GM04504 (cell line): ENCODE measurements around the gene SERPINA3.

Experiments used
- DNase-seq: peaks from one replicate; pipeline ENCODE4 v3.0.0-alpha.2; 2012; ENCODE audit warnings: low read depth

SERPINA3 gene

DNA sequence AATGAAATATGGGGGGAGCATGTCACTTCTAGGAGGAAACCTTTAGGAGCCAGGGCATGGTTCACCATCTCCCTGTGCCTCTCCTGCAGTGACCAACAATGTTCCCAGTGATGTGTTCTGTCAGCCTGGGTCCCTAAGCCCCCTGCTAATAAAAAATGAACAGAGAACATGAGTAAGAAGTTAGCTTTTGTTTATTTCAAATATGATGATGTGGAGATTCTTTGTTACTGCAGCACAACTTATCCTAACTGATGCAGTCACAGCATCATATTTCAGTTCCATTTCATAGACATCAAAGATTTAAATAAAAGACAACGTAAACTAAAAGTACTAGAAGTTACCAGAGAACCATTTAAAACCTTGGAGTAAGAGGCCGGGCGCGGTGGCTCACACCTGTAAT lies 43.9 kb downstream of the SERPINA3 start:
- DNase-seq = no peak

DNA sequence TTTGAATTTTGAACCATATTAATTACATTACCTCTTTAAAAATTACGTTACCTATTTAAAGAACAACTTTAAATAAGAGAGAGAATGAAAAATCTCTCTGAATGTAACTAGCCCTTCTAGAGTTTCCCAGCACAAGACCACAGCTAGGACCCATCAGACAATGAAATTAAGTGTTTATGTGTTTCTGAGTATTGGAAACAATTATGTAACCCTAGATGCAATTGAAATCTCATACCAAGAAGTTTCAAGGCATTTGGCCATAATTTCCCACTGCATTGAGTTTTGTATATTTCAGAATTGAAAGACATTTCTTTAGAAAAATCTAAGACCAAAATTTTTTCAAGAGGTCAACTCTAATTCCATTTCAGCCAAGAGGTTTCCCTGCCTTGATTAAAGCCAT lies 47.1 kb downstream of the SERPINA3 start:
- no peak for DNase-seq

DNA sequence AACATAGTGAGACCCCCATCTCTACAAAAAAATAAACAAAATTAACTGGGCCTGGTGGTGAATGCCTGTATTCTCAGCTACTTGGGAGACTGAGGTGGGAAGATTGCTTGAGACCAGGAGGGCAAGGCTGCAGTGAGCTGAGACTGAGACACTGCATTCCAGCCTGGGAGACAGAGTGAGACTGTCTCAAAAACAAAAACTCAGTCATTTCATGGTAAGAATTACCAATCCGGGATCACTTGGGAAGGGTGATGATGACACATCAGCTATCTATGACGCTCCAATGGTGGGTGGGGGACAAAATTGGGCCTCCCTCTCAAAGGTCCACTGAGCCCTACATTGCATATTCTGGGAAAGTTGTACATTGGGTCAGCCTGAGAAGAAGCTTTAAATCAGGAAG lies 47.7 kb downstream of the SERPINA3 start:
- DNase-seq = no peak

DNA sequence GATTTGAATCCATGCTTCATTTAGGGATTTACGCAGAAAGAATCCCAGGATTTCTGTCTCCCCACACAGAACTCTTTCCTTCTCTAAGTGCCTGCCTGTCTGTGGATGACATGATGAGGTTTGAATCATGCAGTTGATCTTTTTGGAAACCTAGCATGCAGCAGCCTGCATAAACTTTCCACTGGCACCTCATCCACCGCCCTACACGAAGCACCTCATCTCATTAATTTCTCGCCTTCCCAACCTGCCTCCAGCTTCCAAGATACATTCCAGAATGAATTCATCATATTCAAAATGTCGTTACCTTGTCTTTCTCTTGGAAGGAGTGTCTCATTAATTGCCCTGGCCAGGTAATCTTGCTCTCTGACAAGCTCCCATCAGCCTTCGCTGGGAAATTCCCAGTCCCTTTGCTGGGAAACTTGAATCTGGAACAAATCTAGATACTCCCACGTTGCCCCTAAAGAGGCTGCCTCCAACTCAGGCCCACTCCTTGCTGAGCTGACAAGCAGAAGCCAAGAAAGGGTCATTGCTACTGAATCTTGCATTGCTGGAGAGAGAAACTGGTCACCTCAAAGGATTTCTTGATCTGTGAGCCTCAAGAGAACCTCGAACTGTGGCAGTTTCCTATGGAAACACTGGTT lies 48.2 kb downstream of the SERPINA3 start:
- no peak for DNase-seq

DNA sequence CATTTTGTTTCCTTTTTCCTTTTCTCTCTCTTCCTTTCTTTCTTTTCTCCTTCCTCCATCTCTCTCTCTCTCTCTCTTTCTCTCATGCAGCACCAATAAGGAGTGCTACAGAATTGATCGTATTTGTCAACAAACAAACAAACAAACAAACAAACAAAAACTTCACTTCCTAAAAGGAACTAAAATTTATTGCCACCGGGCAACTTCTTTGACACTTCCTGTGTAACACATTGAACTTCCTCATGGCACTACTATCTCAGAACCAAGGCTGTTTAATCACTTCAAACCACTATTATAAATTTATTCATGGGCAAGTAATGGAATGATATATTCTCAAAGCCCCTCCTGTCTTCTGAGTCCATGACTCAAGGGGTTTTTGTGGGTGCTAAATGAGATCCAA lies 51.3 kb downstream of the SERPINA3 start:
- DNase-seq = no peak

- DNase-seq = no peak
Measured at GRCh38 chr14:94663965-94664704, 51.9 kb downstream of the SERPINA3 start.

GRCh38 chr14:94665121-94665520 lies 52.9 kb downstream of the SERPINA3 start:
- peak; percentile 44 for DNase-seq

GRCh38 chr14:94665544-94665943 lies 53.4 kb downstream of the SERPINA3 start:
- no peak for DNase-seq

- no peak for DNase-seq
Measured at GRCh38 chr14:94670692-94671285, 58.6 kb downstream of the SERPINA3 start.

- DNase-seq = no peak
Measured at GRCh38 chr14:94671870-94672444, 59.8 kb downstream of the SERPINA3 start.

GRCh38 chr14:94673071-94673470 lies 60.9 kb downstream of the SERPINA3 start:
- no peak for DNase-seq
